ENCODE measurements around the gene PLA2G10. TPM values are rescaled to one million over a fixed set of nuclear protein-coding genes. Genes with fewer than 3 reads are reported as not detected.

The PLA2G10 gene
- total and polyA plus RNA-seq, 4 donors, result not detected

GRCh38 chr16:14669776-14670175, 24.3 kb downstream of the PLA2G10 start:
- 92 to 93% methylated on average over 4 of the region's 4 CpGs for WGBS, 2 donors
- H3K4me3 ChIP-seq (ENCODE audit: low read length in 2 of 2), result no peak overlapping the region
- peaks cover 4 to 16% of the 10 kb centered on the region in 2 donors for H3K36me3 ChIP-seq (ENCODE audit: control insufficient read depth in 1 of 2, insufficient read depth in 2 of 2, low read length in 1 of 2)
- DNase-seq (peak in 1 of 2 donors; percentile 57), ATAC-seq (ENCODE audit: low FRiP score) (no peak)
- H3K27ac ChIP-seq (ENCODE audit: low read depth in 1 of 2, low read length in 2 of 2), result no peak overlapping the region
- intact Hi-C loops (cut with DNase I), result no loop called here
- no peaks in the 10 kb centered on the region for H3K9me3 ChIP-seq (ENCODE audit: control insufficient read depth, low read length)
- H3K4me1 ChIP-seq (ENCODE audit: control insufficient read depth in 1 of 2, insufficient read depth in 2 of 2, low read length in 2 of 2), result no peaks in the 10 kb centered on the region
- H3K27me3 ChIP-seq (ENCODE audit: control insufficient read depth in 1 of 2, insufficient read depth in 2 of 2, low read length in 1 of 2), result no peaks in the 10 kb centered on the region

- ATAC-seq (ENCODE audit: low FRiP score), result no peak
- Histone ChIP-seq H3K4me1 (ENCODE audit: control insufficient read depth in 1 of 2, insufficient read depth in 2 of 2, low read length in 2 of 2) (no peaks in the 10 kb centered on the region), H3K36me3 (ENCODE audit: control insufficient read depth in 1 of 2, insufficient read depth in 2 of 2, low read length in 1 of 2) (peaks cover 4 to 16% of the 10 kb centered on the region in 2 donors), H3K4me3 (ENCODE audit: low read length in 2 of 2) (no peak overlapping the region), H3K27me3 (ENCODE audit: control insufficient read depth in 1 of 2, insufficient read depth in 2 of 2, low read length in 1 of 2) (no peaks in the 10 kb centered on the region), H3K9me3 (ENCODE audit: control insufficient read depth, low read length) (no peaks in the 10 kb centered on the region), H3K27ac (ENCODE audit: low read depth in 1 of 2, low read length in 2 of 2) (no peak overlapping the region)
- DNase-seq, result no peak
- WGBS, 2 donors, result 89 to 93% methylated on average over 7 of the region's 7 CpGs
- intact Hi-C loops (cut with DNase I), result no loop called here
Measured at GRCh38 chr16:14668556-14669223, 25.4 kb downstream of the PLA2G10 start.

- intact Hi-C loops (cut with DNase I), result no loop called here
- no peaks in the 10 kb centered on the region for H3K27me3 ChIP-seq (ENCODE audit: control insufficient read depth in 1 of 2, insufficient read depth in 2 of 2, low read length in 1 of 2)
- H3K4me3 ChIP-seq (ENCODE audit: low read length in 2 of 2), result no peak overlapping the region
- peaks cover 4 to 16% of the 10 kb centered on the region in 2 donors for H3K36me3 ChIP-seq (ENCODE audit: control insufficient read depth in 1 of 2, insufficient read depth in 2 of 2, low read length in 1 of 2)
- DNase-seq (peak in 1 of 2 donors; percentile 64), ATAC-seq (ENCODE audit: low FRiP score) (no peak)
- no peak overlapping the region for H3K27ac ChIP-seq (ENCODE audit: low read depth in 1 of 2, low read length in 2 of 2)
- H3K9me3 ChIP-seq (ENCODE audit: control insufficient read depth, low read length), result no peaks in the 10 kb centered on the region
- WGBS, 2 donors, result 85 to 87% methylated on average over 16 of the region's 16 CpGs
- no peaks in the 10 kb centered on the region for H3K4me1 ChIP-seq (ENCODE audit: control insufficient read depth in 1 of 2, insufficient read depth in 2 of 2, low read length in 2 of 2)
Measured at GRCh38 chr16:14667347-14668266, 26.5 kb downstream of the PLA2G10 start.

GRCh38 chr16:14658063-14658462, 36.0 kb downstream of the PLA2G10 start:
- Histone ChIP-seq H3K27me3 (ENCODE audit: control insufficient read depth in 1 of 2, insufficient read depth in 2 of 2, low read length in 1 of 2) (no peaks in the 10 kb centered on the region), H3K4me3 (ENCODE audit: low read length in 2 of 2) (no peak overlapping the region), H3K4me1 (ENCODE audit: control insufficient read depth in 1 of 2, insufficient read depth in 2 of 2, low read length in 2 of 2) (no peaks in the 10 kb centered on the region), H3K36me3 (ENCODE audit: control insufficient read depth in 1 of 2, insufficient read depth in 2 of 2, low read length in 1 of 2) (peaks cover 2 to 12% of the 10 kb centered on the region in 2 donors), H3K27ac (ENCODE audit: low read depth in 1 of 2, low read length in 2 of 2) (no peak overlapping the region), H3K9me3 (ENCODE audit: control insufficient read depth, low read length) (no peaks in the 10 kb centered on the region)
- ATAC-seq (ENCODE audit: low FRiP score), result no peak
- intact Hi-C loops (cut with DNase I), result no loop called here
- peak in 1 of 2 donors; percentile 1 for DNase-seq
- 87 to 98% methylated on average over 2 of the region's 2 CpGs for WGBS, 2 donors

- no peaks in the 10 kb centered on the region for H3K27me3 ChIP-seq (ENCODE audit: control insufficient read depth in 1 of 2, insufficient read depth in 2 of 2, low read length in 1 of 2)
- H3K27ac ChIP-seq (ENCODE audit: low read depth in 1 of 2, low read length in 2 of 2), result no peak overlapping the region
- DNase-seq (no peak), ATAC-seq (ENCODE audit: low FRiP score) (no peak)
- no peaks in the 10 kb centered on the region for H3K9me3 ChIP-seq (ENCODE audit: control insufficient read depth, low read length)
- no peaks in the 10 kb centered on the region for H3K4me1 ChIP-seq (ENCODE audit: control insufficient read depth in 1 of 2, insufficient read depth in 2 of 2, low read length in 2 of 2)
- 90% methylated on average over 2 of the region's 2 CpGs for WGBS, 2 donors
- peaks cover 4% of the 10 kb centered on the region in 2 donors for H3K36me3 ChIP-seq (ENCODE audit: control insufficient read depth in 1 of 2, insufficient read depth in 2 of 2, low read length in 1 of 2)
- intact Hi-C loops (cut with DNase I), result no loop called here
- no peak overlapping the region for H3K4me3 ChIP-seq (ENCODE audit: low read length in 2 of 2)
Measured at GRCh38 chr16:14652726-14653125, 41.4 kb downstream of the PLA2G10 start.

GRCh38 chr16:14650629-14651028, 43.5 kb downstream of the PLA2G10 start:
- ATAC-seq (ENCODE audit: low FRiP score) (no peak), DNase-seq (no peak)
- Histone ChIP-seq H3K27me3 (ENCODE audit: control insufficient read depth in 1 of 2, insufficient read depth in 2 of 2, low read length in 1 of 2) (no peaks in the 10 kb centered on the region), H3K4me3 (ENCODE audit: low read length in 2 of 2) (no peak overlapping the region), H3K9me3 (ENCODE audit: control insufficient read depth, low read length) (no peaks in the 10 kb centered on the region), H3K4me1 (ENCODE audit: control insufficient read depth in 1 of 2, insufficient read depth in 2 of 2, low read length in 2 of 2) (no peaks in the 10 kb centered on the region), H3K36me3 (ENCODE audit: control insufficient read depth in 1 of 2, insufficient read depth in 2 of 2, low read length in 1 of 2) (peaks cover 0 to 6% of the 10 kb centered on the region in 2 donors), H3K27ac (ENCODE audit: low read depth in 1 of 2, low read length in 2 of 2) (no peak overlapping the region)
- WGBS, 2 donors, result 72 to 77% methylated on average over 6 of the region's 6 CpGs
- intact Hi-C loops (cut with DNase I), result no loop called here

- Histone ChIP-seq H3K4me1 (ENCODE audit: control insufficient read depth in 1 of 2, insufficient read depth in 2 of 2, low read length in 2 of 2) (no peaks in the 10 kb centered on the region), H3K4me3 (ENCODE audit: low read length in 2 of 2) (no peak overlapping the region), H3K27ac (ENCODE audit: low read depth in 1 of 2, low read length in 2 of 2) (no peak overlapping the region), H3K27me3 (ENCODE audit: control insufficient read depth in 1 of 2, insufficient read depth in 2 of 2, low read length in 1 of 2) (no peaks in the 10 kb centered on the region), H3K36me3 (ENCODE audit: control insufficient read depth in 1 of 2, insufficient read depth in 2 of 2, low read length in 1 of 2) (peaks cover under 1 to 6% of the 10 kb centered on the region in 2 donors), H3K9me3 (ENCODE audit: control insufficient read depth, low read length) (no peaks in the 10 kb centered on the region)
- intact Hi-C loops (cut with DNase I), result no loop called here
- ATAC-seq (ENCODE audit: low FRiP score) (no peak), DNase-seq (no peak)
- 91 to 92% methylated on average over 10 of the region's 10 CpGs for WGBS, 2 donors
Measured at GRCh38 chr16:14649816-14650215, 44.3 kb downstream of the PLA2G10 start.

- WGBS, 2 donors, result 93 to 96% methylated on average over 7 of the region's 7 CpGs
- H3K9me3 ChIP-seq (ENCODE audit: control insufficient read depth, low read length), result no peaks in the 10 kb centered on the region
- DNase-seq (no peak), ATAC-seq (ENCODE audit: low FRiP score) (no peak)
- H3K4me3 ChIP-seq (ENCODE audit: low read length in 2 of 2), result no peak overlapping the region
- peaks cover 2 to 3% of the 10 kb centered on the region in 2 donors for H3K36me3 ChIP-seq (ENCODE audit: control insufficient read depth in 1 of 2, insufficient read depth in 2 of 2, low read length in 1 of 2)
- no peaks in the 10 kb centered on the region for H3K27me3 ChIP-seq (ENCODE audit: control insufficient read depth in 1 of 2, insufficient read depth in 2 of 2, low read length in 1 of 2)
- H3K4me1 ChIP-seq (ENCODE audit: control insufficient read depth in 1 of 2, insufficient read depth in 2 of 2, low read length in 2 of 2), result no peaks in the 10 kb centered on the region
- no peak overlapping the region for H3K27ac ChIP-seq (ENCODE audit: low read depth in 1 of 2, low read length in 2 of 2)
- intact Hi-C loops (cut with DNase I), result no loop called here
Measured at GRCh38 chr16:14641926-14642325, 52.2 kb downstream of the PLA2G10 start.

Measured in aorta (tissue), 5 donors.